Lung microvascular endothelial cell (primary cell): ENCODE data around the gene TMEM222. TPM values are rescaled to one million over a fixed set of nuclear protein-coding genes. Genes with fewer than 3 reads are reported as not detected.

Source experiments
- DNase-seq, 2 donors: peaks; one replicate each; pipeline versions ENCODE4 v3.0.0 to v3.0.0-alpha.2; 2010; ENCODE audit warnings: low read depth in 2 of 2
- total RNA-seq: library from RNA; depleted of rRNA; stranded (reverse); fragments of >200 nt; gene quantifications from 2 replicates; pipeline ENCODE4 v1.2.1, GENCODE V29; 2014

The TMEM222 gene
- total RNA-seq, 1 donor from 2014 or later = 24.2 TPM

DNA sequence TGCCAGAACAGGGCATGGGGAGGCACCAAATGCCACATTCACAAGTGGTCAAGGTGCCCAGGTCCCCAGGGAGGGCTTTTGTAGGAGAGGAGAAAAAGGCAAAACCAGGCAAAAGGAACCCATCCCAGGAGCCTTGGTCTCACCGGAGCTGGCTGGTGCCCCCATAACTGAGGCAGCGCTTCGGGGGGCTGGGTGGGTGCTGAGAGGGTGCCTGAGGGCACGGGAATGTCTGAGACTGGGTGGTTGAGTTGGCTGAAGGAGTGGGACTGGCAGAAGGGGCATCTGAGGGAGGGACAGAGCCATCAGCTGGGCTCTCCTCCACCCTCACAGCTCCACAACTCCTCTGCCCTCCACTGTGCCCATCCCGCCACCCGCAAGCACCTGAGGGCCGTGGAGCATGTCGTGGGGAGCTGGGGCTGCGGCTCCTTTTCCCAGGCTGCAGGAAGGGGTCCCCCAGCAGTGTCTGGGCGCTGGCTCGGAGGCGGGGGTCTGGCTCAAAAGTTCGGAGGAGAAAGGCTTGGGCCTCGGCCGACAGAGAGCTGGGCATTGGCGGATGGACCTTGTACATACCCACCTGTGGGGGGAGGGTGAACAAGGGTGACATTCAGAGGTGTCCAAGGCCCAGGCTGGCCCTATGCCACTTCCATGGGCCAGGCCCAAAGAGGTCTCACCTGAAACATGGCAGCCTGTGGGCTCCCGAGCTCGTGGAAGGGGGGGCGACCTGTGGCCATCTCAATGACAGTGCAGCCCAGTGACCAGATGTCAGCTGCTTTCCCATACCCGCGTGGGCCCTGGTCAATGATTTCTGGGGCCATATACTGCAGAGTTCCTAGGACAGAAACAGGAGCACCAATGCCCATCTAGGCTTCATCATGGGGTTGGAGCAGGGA lies 36.3 kb downstream of the TMEM222 start:
- DNase-seq = no peak

- DNase-seq = no peak
Measured at GRCh38 chr1:27358928-27359313, 37.0 kb downstream of the TMEM222 start.

DNA sequence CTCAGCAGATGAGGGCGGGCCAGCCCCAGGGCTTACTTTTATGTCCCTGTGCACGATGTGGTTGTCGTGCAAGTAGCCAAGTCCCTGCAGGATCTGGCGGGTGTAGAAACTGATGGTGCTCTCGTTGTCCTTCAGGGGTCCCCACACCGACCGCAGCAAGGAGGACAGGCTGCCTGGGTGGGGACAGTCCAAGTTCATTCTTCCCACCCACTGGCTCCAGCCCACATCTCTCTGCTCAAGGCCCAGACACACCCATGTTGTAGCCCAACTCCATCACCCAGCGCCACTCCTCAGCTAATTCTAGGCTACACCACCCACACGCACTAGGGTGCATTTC lies 37.8 kb downstream of the TMEM222 start:
- no peak for DNase-seq

DNA sequence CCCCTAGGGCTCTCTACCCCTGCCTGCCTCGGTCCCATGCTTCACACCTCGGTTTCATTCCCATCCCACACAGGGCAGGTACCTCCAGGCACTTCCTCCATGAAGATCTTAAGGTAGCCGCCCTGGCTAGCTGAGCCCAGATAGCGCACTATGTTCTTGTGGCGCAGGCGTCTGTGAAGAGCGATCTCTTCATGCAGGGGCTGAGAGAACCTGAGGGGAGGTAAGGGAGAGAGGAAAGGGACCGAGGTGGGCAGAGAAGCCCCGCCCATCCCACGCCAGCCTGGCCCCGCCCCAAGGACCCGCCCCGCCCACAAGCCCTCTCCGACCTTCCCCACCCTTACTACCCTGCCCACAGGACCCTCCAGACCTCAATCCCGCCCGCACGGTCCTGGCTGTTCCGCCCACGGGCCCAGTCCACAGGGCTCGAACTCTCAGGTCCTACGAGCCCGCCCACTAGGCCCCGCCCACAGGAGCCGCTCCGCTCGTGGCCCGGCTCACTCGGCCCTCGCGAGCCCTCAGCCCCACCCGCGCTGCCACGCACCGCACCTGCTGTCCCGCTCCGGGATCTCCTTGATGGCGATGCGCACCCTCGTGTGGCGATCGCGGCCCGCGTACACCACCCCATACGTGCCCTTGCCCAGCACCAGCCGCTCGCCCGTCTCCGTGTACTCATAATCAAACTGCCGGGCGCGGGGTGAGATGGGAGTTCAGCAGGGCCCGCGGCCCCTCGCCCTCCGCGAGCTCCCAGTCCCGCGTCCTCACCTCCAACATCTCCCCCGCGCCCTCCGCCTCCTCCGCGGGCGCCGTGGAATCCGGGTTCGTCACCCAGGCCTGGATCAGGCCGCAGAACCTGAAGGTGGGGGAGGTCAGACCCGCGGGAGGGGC lies 38.4 kb downstream of the TMEM222 start:
- peak in 1 of 2 donors; percentile 19 for DNase-seq

DNA sequence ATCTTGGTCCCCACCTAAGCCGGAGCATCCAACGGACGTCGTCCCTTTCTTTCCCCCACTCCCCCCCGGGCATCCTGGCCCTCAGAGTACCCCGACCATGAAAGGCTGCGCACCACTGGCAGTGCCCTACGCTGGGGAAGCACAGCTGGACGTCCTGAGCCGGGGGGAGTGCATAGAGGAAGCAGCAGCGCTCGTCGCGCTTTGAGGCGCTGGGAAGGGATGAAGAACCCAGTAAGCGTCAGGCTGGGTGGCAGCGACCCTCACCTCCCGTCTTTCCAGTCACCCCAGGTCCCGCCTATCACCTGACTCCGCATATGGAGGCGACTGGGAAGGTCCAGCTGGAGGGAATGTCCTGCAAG lies 39.1 kb downstream of the TMEM222 start:
- no peak for DNase-seq

DNA sequence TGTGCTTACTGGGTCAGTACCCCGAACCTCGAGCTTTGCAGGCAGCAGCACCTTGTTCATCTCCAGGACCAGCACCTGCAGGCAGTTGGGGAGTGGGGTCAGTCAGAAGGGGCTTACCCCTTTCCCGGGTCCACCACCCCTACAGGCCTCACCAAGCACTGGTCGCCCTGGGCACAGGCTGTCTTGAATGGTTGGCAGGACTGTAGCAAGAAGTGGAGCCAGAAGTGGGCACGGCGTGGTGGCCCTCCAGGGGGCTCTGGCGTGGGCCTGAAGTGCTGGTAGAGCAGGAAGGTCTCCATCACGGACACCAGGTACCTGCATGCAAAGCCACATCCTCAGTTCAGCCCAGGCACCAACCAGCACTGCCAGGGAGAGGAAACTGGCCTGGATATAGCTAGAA lies 39.6 kb downstream of the TMEM222 start:
- DNase-seq = no peak

DNA sequence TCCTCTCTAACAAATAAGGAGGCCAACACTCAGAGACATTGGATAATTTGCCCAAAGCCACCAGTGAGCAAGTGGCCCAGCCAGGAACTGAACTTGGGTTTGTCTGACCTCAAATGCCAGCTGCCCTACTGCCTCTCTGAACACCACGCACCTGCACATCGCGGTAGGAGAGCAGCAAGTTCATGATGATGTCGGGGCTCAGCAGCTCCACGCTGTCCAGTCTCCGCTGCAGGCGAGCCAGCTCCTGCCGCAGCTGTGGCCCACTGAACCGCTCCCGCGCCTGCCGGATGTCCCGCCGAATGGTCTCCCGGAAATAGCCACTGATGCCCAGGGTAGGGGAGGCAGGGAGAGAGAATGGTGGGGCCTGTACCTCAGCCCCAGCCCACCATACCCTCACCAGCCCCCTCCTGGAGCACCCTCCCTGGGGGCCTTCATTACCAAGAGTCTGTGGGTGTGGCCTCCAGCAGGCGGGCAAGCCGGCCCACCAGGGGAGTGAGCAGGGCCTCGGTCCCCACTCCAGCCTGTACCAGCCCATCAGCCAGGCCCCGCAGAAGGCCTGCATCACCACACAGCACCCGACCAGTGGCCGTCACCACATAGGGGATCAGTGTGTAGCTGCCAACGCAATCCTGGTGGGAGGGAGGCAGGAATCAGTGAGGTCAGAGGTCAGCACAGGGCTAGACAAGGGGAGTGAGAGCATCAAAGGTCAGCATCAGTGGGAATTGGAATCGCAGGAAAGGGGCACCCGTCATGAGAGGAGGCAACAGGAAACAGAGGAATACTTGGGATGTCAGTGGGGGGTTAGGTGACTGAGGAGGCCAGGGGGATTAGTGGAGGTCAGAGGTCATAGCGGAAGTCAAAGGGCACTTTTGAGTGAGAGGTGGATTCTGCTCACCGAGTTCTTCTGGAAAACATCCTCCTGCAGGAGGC lies 42.1 kb downstream of the TMEM222 start:
- no peak for DNase-seq

DNA sequence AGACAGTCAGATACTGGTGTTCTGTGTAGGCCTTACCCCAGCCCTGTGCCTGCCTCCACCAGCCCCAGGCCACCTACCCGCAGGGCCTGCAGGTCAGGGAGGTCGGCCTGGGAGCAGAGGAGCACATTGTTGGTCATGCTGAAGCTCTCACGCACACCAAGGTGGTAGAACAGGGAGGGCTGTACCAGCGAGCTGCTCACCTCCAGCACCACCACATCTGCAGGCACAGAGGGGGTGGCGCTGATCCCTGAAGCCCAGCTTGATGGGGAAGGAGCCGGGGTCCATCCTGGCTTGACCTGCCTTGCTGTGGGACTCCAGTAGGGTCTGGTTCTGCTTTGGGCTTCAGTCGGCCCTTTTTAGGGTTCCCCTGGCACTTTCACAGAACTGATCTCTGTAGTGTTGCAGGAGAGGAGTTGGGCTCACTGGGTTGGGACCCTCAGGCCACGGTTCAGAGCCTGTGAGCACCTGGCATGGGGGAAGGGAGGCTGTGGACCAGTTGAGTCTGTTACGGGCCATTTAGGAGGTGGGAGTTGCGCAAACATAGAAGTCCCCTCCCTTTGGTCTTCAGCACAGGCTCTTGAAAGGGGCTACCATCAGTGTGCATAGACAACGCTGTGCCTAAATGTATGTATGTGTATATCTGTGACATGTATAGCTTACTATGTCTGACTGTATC lies 42.9 kb downstream of the TMEM222 start:
- DNase-seq = no peak

DNA sequence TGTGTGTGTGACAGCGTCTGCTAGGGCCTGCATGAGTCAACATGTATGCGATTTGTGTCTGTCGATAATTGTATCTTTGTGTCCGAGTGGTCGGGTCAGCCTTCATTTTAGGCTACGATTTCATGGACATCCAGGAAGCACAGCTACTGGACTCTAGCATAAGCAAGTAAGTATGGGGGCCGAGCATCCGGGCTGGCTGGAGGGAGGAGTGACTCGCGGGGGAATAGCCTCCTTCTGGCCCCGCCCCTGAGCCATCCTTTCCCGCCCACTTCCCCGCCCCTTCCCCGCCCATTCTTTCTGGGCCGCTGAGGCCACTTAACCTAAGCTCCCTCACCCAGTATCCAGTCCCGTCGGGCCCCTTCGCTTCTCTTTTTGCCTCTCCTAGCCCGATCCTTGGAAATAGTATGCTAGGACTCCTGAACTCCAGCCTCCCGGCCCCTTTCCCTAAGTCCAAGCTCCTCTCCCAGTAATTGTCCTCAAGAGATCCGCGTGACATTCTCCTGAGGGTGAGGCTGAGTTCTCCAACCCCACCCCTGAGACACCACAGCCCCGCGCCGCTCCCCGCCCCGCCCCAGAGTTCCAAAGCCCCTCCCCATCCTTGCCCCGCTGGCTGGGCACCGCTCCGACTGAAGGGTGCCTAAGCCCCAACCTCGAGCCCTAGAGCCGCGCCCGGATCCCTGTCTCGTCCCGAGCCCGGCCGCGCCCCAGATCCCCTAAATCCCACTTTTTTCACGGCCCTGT lies 43.6 kb downstream of the TMEM222 start:
- peak; percentile 84 to 90 for DNase-seq

DNA sequence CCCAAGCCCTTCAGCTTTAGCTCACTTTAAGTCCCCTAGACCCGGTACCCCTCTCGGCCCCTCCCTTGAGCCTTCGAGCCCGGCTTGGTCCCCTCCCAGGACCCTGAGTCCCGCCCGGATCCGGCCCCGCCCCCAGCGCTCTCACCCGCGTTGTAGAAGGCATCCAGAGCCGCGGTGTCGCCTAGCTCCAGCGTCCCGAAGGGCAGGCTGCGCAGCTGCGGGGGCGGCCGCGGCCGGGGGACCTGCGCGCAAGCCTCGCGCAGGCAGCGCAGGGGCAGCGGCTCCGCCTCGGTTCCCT lies 44.1 kb downstream of the TMEM222 start:
- peak; percentile 77 to 80 for DNase-seq

DNA sequence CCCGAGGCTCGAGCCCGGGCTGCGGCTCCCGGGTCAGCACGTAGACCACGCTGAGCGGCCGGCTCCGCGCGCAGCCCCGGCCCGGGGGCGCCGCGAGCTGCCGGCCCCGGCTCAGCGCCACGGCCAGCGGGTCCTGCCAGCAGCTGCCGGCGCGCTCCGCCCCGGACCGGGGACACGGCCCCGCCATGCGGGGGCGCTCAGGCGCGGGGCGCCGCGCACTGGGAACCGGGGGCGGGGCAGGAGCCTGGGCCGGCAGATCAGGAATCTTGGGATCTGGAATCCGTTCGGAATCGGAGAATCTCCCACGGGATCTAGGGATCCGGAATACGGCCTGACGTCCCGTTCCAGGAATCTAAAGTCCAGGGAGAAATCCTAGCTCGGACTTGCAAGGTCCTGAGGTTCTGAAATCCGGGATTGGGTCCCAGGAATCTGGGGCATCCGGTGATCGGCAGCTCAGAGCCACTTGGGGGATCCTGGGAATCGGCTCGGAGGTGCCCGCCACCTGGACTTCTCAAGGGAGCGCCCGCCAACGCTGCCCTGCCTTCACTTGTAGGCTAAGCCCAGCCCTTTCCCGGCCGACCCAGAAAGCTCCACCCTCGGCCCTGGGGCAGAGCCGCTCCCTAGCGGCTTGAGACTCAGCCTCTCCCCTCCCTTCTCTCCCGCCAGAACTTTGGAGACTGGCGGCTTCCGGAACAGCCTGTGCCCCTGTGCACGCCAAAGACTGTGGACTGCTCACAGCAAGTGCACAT lies 44.6 kb downstream of the TMEM222 start, which contains the start of gene MAP3K6:
Gene MAP3K6 (minus strand): TSS at position 551 of the 749 bp plus-strand sequence. CDS start 364 bp downstream, at position 187.
- DNase-seq = peak; percentile 71 to 73

DNA sequence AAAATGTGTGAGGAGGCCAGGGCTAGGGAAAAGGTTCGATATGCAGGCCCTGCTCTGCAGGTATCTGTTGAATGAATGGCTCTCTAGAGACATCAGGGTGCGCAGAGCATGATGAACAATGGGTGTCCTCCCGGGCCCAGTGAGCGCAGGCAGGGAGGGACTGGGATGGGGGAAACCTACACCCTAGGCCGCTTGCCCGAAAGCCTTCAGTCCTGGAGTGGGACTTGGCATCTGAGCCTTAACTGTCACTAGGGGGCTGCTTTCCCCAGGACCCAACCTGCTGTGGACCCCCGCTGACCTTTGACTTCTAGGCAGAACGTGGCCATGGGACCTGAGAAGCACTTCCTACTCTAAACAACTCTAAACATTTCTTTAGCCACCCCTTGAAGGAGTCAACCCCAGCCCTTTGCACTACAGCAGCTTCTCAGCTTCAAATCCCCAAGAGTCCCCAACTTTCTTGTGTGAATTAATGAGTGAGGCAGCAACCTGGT lies 45.2 kb downstream of the TMEM222 start:
- no peak for DNase-seq

- DNase-seq = peak in 1 of 2 donors; percentile 43
Measured at GRCh38 chr1:27368869-27369582, 47.1 kb downstream of the TMEM222 start.

DNA sequence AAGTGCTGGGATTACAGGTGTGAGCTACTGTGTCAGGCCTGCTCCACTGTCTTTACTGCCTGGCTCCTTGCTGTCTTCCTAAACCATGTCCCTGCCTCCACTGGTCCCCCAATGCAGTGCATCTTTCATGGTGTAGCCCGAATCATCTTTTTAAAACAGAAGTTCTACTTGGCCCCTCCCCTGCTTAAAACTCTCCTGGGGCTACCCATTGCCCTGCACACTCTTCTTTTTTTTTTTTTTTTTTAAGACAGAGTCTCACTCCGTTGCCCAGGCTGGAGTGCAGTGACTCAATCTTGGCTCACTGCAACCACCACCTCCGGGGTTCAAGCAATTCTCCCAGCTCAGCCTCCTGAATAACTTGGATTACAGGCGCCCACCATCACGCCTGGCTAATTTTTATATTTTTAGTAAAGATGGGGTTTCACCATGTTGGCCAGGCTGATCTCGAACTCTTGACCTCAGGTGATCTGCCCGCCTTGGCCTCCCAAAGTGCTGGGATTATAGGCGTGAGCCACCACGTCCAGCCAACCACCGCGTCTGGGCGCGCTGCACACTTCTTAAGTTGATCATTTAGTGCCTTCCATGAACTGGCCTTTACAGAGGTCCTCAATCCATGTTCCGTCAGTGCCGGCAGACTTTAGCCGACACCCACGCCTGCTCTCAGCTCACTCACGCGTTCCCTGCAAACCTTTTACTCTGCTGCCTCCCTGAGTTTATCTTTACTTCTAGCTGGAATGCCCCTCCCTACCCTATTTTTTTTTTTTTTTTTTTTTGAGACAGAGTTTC lies 50.3 kb downstream of the TMEM222 start:
- no peak for DNase-seq

DNA sequence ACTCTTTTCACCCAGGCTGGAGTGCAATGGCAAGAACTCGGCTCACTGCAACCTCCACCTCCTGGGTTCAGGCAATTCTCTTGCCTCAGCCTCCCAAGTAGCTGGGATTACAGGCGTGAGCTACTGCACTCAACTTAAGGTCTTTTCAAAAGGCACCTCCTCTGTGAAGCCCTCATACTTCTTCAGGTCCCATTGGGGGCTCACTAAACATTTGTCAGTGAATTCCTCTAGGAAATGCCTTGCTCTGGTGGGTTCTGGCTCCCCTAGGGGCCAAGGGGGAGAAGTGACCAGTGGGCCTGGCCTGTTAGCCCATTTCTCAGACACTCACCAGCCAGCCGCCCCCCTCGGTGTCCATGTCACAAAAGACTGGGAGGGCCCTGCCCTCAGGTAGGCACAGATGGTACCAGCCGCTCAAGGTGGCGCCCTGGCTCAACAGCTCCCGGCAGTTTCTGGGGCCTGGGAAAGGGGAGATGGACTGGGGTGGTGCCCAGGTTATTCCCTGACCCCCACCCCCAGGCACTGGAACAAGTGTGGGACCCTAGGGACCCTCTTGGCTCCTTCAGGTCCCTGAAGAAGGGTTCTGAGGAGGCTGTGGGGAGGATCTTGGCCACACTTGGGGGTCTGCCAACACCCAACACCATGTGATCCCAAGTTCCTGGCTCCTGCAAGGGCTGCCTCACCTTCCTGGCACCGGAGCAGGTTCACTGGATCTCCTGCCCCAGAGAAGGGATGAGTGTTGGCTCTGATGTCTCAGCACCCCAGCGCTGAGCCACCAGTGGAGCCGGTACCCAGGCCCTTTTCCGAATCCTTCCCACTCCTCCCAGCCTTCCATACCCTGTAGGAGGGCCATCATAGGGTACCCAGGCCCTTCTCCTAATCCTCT lies 51.1 kb downstream of the TMEM222 start:
- DNase-seq = no peak

- DNase-seq = no peak
Measured at GRCh38 chr1:27374362-27375086, 52.6 kb downstream of the TMEM222 start, which contains the start of gene FCN3. Gene FCN3 (minus strand): TSS chr1:27374824. CDS start chr1:27374818, 6 bp downstream.
